Activated CD8-positive, alpha-beta memory T cell treated with anti-CD3 and anti-CD28 coated beads for 1 hour (primary cell): ENCODE results near the gene HECW1.
"Not testable (repeated sequence)": the region's sequence is repeated elsewhere in the genome, so short reads cannot be mapped to it uniquely, and the experiment has no call there.

Experiments
- DNase-seq, 2 donors: peaks; one replicate each; pipeline ENCODE4 v3.0.0-alpha.2; 2020; ENCODE audit warnings: low read depth in 1 of 2; ENCODE audit errors: extremely low read depth in 1 of 2

HECW1 gene

DNA sequence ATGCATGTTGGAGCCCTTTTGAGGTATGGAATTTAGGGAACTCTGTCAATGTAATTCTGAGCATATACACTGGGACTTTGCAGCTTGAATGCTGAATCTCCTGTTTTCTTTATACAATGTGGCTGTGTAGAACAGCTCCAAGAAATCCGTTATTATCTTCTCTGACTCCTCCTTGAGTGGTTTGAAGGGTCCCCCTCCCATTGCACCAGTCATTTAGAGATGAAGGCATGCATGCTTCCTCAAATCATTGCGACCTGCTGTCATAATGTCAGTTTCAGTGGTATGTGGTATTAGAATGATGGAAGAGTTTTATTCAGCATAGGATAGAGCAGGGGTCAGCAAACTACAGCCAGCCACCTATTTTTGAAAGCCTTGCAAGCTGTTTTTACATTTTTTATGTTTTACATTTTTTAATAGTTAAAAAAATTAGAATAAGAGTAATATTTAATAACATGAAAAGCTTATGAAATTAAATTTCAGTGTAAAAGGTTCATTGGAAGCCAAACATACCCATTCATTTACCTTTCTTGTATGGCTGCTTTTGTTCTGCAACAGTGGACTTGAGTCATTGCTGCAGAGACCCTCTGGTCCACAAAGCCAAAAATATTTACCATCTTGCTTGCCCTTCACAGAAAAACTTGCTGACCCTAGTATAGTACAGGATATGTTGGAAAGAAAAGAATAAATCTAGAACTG, 478.6 kb downstream of the HECW1 start:
- no peak for DNase-seq

- no peak for DNase-seq
Observed at GRCh38 chr7:43591558-43592180, 479.2 kb downstream of the HECW1 start.

GRCh38 chr7:43592326-43592725, 479.9 kb downstream of the HECW1 start:
- no peak for DNase-seq

DNA sequence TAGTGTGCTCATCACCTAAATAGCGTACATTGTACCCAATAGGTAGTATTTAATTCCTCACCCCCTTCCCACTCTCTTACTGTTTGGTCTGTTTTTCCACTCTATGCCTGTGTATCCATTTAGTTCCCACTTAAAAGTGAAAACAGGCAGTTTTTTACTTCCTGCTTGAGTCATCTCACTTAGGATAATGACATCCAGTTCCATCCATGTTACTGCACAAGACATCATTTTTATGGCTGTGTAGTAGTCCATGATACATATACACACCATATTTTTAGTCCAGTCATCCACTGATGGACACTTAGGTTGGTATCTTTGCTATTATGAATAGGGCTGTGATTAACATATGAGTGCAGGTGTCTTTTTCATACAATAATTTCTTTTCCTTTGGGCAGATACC, 480.6 kb downstream of the HECW1 start:
- no peak for DNase-seq

DNA sequence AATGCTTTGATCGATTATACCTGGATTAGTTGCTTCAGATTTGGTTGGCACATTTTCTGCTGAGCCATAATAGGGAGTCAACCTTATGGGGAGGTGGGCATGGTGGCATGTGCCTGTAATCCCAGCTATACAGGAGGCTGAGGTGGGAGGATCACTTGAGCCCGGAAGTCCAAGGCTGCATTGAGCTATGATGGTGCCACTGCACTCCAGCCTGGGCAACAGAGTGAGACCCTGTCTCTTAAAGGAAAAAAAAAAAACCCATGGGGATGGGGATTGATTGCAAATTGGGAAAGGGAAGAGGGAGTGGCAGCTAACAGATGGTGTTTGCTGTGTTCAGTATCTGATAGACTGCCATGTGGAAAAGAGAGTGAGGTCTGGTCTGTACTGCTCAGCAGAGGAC, 481.6 kb downstream of the HECW1 start:
- DNase-seq, result no peak

DNA sequence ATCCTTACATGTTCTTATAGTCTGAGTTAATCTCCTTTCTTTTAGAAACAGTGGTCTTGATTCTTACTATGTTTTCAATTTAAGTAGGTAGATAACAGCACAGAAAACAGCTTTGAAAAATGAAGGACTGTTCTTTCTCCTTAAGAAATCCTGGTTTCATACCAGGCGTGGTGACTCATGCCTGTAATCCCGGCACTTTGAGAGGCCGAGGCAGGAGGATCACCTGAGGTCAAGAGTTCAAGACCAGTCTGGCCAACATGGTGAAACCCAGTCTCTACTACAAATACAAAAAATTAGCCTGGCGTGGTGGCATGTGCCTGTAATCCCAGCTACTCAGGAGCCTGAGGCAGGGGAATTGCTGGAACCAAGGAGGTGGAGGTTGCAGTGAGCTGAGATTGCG, 484.0 kb downstream of the HECW1 start:
- not testable (repeated sequence) for DNase-seq

DNA sequence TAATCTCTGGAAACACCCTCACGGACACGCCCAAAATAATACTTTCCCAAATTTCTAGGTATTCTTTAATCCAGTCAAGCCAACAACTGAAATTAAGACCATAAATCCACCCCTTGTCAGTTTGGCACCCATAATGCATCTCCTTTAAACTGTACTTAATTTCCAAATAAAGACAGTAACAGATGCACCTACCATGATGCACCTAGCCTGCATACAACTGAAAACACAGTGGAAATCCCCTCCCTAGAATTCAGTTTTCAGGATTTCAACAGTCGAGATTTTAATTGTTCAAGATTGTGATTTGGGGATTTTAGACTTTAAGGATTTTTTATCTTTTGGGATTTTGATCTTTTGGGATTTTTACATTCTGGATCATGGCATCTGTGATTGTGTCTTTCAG, 487.6 kb downstream of the HECW1 start:
- DNase-seq, result no peak

- no peak for DNase-seq
Observed at GRCh38 chr7:43602256-43602655, 489.8 kb downstream of the HECW1 start.

- no peak for DNase-seq
Observed at GRCh38 chr7:43604251-43604650, 491.8 kb downstream of the HECW1 start.

- no peak for DNase-seq
Observed at GRCh38 chr7:43609097-43609496, 496.6 kb downstream of the HECW1 start.

- no peak for DNase-seq
Observed at GRCh38 chr7:43612128-43612527, 499.7 kb downstream of the HECW1 start.

- no peak for DNase-seq
Observed at GRCh38 chr7:43612599-43613589, 500.4 kb downstream of the HECW1 start.
